HEK293 (cell line): ENCODE measurements around the gene CACNB4.

Experiments
- BCL11B ChIP-seq: fragments of 450-650 bp; formaldehyde crosslinking; IDR thresholded peaks from 2 replicates; pipeline ENCODE4 v1.5.1; 2016; ENCODE audit warnings: low read depth, missing biosample characterization, missing genetic modification characterization
- CTCF ChIP-seq: fragments of 450-650 bp; formaldehyde crosslinking; IDR thresholded peaks from 2 replicates; pipeline ENCODE4 v1.5.1; 2016; ENCODE audit warnings: missing biosample characterization, missing genetic modification characterization
- KLF10 ChIP-seq: fragments of 450-650 bp; IDR thresholded peaks from 2 replicates; pipeline ENCODE4 v1.5.1; 2018; ENCODE audit warnings: missing biosample characterization, mild to moderate bottlenecking, missing genetic modification characterization
- TCF7L2 ChIP-seq: IDR thresholded peaks from 2 replicates; pipeline ENCODE4 v1.6.1; 2011; ENCODE audit warnings: low read depth, mild to moderate bottlenecking, inconsistent platforms, low read length, moderate library complexity, borderline replicate concordance
- ZNF239 ChIP-seq: fragments of 450-650 bp; formaldehyde crosslinking; IDR thresholded peaks from 2 replicates; pipeline ENCODE4 v1.5.1; 2016; ENCODE audit warnings: missing biosample characterization, missing genetic modification characterization
- ZNF311 ChIP-seq: fragments of 450-650 bp; formaldehyde crosslinking; IDR thresholded peaks from 2 replicates; pipeline ENCODE4 v1.5.1; 2017; ENCODE audit warnings: missing biosample characterization, missing genetic modification characterization, borderline replicate concordance
- ZNF645 ChIP-seq: fragments of 450-650 bp; formaldehyde crosslinking; IDR thresholded peaks from 2 replicates; pipeline ENCODE4; 2016; ENCODE audit warnings: missing biosample characterization, missing genetic modification characterization

- TF ChIP-seq TCF7L2: no peak
- no peak for TF ChIP-seq KLF10
- no peak for TF ChIP-seq ZNF311 (tag by site-specific recombination)
- TF ChIP-seq ZNF645: no peak
- TF ChIP-seq CTCF (tag by site-specific recombination): no peak
- no peak for TF ChIP-seq BCL11B (tag by site-specific recombination)
- no peak for TF ChIP-seq ZNF239
Measured at GRCh38 chr2:151946250-151946884, 152.5 kb downstream of the CACNB4 start.
